22Rv1 (cell line): ENCODE measurements around the gene MB21D2.

Source experiments
- ZFX ChIP-seq: fragments of 450-650 bp; IDR thresholded peaks from 2 replicates; pipeline ENCODE4 v1.6.1; 2017; ENCODE audit warnings: antibody characterized with exemption, borderline replicate concordance
- TF ChIP-seq, protein P1 (sequence below): fragments of 450-650 bp; IDR thresholded peaks from 2 replicates; pipeline ENCODE4 v1.5.1; 2017; ENCODE audit warnings: mild to moderate bottlenecking

DNA sequence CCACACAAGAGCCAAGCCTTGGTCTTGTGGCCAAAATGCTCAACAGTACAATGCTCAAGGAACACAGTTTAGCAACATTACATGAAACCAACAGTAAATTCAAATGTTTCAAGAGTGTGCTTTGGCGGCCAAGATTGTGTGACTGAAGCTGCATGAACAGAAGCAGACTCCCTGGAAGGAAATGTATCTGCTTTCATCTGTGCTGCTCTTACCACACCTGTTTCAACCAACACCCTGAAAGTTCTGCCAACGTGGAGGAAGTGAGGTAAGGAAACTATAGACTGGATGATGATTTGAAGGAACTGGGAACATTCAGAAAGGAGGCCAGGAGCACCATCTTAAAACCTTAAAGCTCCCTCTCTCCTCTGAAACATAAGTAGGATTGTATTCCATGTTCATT is 55.7 kb downstream of the MB21D2 start:
- TF ChIP-seq, protein P1, sequence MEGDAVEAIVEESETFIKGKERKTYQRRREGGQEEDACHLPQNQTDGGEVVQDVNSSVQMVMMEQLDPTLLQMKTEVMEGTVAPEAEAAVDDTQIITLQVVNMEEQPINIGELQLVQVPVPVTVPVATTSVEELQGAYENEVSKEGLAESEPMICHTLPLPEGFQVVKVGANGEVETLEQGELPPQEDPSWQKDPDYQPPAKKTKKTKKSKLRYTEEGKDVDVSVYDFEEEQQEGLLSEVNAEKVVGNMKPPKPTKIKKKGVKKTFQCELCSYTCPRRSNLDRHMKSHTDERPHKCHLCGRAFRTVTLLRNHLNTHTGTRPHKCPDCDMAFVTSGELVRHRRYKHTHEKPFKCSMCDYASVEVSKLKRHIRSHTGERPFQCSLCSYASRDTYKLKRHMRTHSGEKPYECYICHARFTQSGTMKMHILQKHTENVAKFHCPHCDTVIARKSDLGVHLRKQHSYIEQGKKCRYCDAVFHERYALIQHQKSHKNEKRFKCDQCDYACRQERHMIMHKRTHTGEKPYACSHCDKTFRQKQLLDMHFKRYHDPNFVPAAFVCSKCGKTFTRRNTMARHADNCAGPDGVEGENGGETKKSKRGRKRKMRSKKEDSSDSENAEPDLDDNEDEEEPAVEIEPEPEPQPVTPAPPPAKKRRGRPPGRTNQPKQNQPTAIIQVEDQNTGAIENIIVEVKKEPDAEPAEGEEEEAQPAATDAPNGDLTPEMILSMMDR = no peak
- no peak for TF ChIP-seq ZFX
